Testis (tissue), 2 donors: ENCODE data around the gene GALE.
"Not testable (repeated sequence)": the region's sequence is repeated elsewhere in the genome, so short reads cannot be mapped to it uniquely, and the experiment has no call there.

Source experiments
- POLR2A ChIP-seq: fragments of 450-650 bp; IDR thresholded peaks from one replicate; pipeline ENCODE4 v1.6.1; 2017; ENCODE audit warnings: antibody characterized with exemption, mild to moderate bottlenecking, moderate library complexity
- TF ChIP-seq, protein P1 (sequence below), 3 experiments: fragments of 450-650 bp in 2 of 3; fragments of 200-600 bp in 1 of 3; sonication (generic) in 1 of 3; IDR thresholded peaks; one replicate each; pipeline ENCODE4 v1.5.1; 2016 to 2019; ENCODE audit warnings: antibody characterized with exemption in 3 of 3, mild to moderate bottlenecking in 2 of 3, moderate library complexity in 1 of 3

DNA sequence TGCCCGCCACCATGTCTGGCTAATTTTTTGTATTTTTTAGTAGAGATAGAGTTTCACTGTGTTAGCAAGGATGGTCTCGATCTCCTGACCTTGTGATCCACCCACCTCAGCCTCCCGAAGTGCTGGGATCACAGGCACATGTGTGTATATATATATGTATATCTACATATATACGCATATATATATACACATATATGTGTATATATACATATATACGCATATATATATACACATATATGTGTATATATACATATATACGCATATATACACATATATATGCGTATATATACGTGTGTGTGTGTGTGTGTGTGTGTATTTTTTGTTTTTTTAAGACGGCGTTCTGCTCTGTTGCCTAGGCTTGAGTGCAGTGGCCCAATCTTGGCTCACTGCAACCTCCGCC, 17.4 kb downstream of the GALE start:
- TF ChIP-seq, protein P1, sequence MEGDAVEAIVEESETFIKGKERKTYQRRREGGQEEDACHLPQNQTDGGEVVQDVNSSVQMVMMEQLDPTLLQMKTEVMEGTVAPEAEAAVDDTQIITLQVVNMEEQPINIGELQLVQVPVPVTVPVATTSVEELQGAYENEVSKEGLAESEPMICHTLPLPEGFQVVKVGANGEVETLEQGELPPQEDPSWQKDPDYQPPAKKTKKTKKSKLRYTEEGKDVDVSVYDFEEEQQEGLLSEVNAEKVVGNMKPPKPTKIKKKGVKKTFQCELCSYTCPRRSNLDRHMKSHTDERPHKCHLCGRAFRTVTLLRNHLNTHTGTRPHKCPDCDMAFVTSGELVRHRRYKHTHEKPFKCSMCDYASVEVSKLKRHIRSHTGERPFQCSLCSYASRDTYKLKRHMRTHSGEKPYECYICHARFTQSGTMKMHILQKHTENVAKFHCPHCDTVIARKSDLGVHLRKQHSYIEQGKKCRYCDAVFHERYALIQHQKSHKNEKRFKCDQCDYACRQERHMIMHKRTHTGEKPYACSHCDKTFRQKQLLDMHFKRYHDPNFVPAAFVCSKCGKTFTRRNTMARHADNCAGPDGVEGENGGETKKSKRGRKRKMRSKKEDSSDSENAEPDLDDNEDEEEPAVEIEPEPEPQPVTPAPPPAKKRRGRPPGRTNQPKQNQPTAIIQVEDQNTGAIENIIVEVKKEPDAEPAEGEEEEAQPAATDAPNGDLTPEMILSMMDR (IDR thresholded peaks at IDR 0.05) = not testable (repeated sequence)
- not testable (repeated sequence) for TF ChIP-seq POLR2A
